Umbilical cord (tissue), 2 donors: ENCODE data around the gene SLC4A2. TPM values are rescaled to one million over a fixed set of nuclear protein-coding genes. Genes with fewer than 3 reads are reported as not detected.
"Not testable (repeated sequence)": the region's sequence is repeated elsewhere in the genome, so short reads cannot be mapped to it uniquely, and the experiment has no call there.

Experiments
- DNase-seq: peaks from one replicate; pipeline ENCODE4 v3.0.0-alpha.2; 2015; ENCODE audit warnings: low spot score
- total RNA-seq: library from RNA; depleted of rRNA; stranded (reverse); fragments of >200 nt; gene quantifications from one replicate; pipeline ENCODE4 v1.2.3, GENCODE V29; 2014; ENCODE audit warnings: low replicate concordance; ENCODE audit not compliant: insufficient read depth

Gene SLC4A2
- total RNA-seq: 52.0 TPM

DNA sequence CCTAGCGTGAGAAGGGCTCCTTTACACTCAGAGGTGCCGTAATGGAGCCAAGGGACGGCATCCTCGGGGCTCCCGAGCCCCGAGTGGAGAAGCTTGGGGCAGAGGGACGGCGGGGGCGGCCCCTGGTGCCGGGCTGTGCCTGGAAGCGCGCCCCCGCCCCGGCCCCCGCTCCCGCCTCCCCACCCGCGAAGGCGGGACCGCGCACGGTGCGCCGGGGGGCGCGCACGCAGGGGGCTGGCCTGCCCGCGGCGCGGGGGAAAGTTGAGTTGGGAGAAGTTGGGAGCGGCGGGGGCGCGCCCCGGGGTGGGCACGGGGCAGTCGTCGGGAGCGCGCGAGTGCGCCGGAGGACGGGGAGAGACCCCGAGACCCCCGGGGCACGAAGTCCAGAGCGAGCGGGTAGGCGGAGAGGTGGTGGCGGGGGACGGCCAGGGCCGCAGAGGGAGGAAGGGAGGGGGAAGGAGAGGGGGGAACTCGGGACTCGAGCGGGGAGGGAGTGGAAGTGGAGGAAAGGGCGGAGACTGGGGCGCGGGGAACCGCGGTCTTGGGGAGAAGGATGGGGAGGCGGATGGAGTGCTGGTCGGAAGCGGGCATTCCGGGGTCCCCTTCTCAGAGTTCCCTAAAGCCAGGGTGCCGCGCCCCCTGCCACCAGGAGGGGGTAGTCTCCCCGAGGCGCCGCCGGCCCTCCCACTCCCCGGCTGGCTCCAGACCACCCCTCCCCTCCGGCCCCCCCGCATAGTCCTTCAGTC, at the start of gene SLC4A2:
SLC4A2 (plus strand) TSS at position 223 of the 746 bp plus-strand sequence. CDS start 2,399 bp downstream, outside the sequence.
- DNase-seq: peak; percentile 90

GRCh38 chr7:151010037-151010306, 49.4 kb upstream of the SLC4A2 start:
- DNase-seq: no peak

- peak; percentile 95 for DNase-seq
These were observed 48.9 kb upstream of the SLC4A2 start for GRCh38 chr7:151010307-151011096.

DNA sequence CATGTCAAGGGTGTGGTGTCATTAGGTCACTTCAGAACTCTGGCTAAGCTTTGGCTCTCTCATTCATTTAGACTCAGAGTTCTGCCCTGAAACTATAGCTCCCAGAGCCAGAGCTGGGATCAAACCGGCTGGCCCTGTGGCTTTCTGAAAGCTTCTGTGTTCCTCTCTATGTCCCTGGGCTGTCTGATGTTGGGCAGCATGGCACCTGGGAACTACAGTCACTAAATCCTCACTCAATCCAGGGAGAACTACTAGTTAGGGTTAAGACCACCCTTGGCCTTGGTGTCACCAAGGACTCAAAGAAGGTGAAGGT, 48.3 kb upstream of the SLC4A2 start:
- DNase-seq: no peak

- not testable (repeated sequence) for DNase-seq
These were observed 47.8 kb upstream of the SLC4A2 start for GRCh38 chr7:151011616-151012015.

DNA sequence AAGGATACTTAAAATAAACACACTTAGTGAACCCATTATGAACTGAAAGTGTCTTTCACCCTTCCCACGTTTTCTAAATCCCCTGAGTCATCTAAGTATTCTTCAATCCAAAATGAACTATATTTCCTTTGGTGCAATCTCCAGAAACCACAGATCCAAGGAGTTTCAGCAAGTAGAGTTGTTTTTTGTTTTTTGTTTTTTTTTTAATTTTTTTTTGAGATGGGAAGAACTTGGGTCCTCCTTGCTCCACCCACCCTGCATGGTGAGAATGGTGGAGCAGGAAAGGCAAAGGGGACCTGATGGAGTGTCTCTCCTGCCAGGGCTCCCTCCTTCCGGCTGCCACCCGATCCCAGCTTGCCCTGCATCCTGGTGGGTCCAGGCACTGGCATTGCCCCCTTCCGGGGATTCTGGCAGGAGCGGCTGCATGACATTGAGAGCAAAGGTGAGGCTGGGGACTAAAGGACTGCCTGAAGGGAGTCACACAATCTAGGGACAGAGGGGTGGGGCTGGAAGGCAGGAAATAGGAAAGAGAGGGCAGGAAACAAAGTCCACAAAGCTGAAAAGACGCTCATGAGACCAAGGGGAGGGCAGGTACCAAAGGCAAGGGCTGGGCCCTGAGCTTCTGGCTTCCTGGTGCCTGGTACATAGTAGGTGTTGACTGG, 47.2 kb upstream of the SLC4A2 start:
- DNase-seq: no peak

DNA sequence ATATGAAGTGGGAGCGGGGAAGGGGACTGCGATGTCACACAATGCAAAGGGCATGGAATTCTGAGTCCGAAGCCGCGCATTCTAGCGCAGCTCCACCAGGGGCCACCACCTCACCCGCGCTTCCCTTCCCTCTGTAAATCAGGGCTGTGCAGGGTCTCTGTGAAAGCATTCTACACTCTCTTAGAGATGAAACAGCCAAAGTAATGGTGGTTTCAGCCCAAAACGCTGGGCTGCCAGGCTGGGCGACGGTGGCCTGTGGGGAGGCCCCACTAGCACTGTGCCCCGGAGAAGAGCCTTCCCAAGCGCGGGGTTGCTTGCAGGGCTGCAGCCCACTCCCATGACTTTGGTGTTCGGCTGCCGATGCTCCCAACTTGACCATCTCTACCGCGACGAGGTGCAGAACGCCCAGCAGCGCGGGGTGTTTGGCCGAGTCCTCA, 46.5 kb upstream of the SLC4A2 start:
- DNase-seq: no peak

GRCh38 chr7:151013356-151013732, 46.0 kb upstream of the SLC4A2 start:
- DNase-seq: no peak

GRCh38 chr7:151013733-151014497, 45.5 kb upstream of the SLC4A2 start:
- peak; percentile 50 for DNase-seq

- DNase-seq: no peak
These were observed 44.4 kb upstream of the SLC4A2 start for GRCh38 chr7:151014950-151015349.

DNA sequence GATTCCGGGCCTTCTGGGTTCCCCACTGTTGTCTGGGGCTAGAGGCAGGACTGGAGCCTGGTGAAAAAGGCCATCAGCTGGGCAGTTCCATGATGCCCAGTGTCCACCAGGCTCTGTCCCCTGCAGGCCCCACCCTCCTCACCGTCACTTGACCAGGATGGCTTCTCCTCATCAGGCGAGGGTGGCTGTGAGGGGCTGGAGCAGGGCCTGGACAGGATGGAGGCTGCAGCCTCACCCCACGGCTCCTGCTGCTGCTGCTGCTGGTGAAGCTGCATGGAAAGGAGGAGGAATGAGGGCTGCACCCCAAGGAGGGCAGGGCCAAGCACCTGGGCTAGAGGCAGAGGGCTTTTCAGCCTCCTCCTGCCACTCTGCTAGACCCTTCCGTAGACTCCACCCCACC, 43.4 kb upstream of the SLC4A2 start:
- DNase-seq: no peak

GRCh38 chr7:151016505-151016904, 42.9 kb upstream of the SLC4A2 start:
- DNase-seq: no peak

- DNase-seq: no peak
These were observed 42.4 kb upstream of the SLC4A2 start for GRCh38 chr7:151016942-151017341.

GRCh38 chr7:151017370-151017952, 41.9 kb upstream of the SLC4A2 start:
- no peak for DNase-seq

- DNase-seq: peak; percentile 69
These were observed 41.4 kb upstream of the SLC4A2 start for GRCh38 chr7:151017953-151018420.

- DNase-seq: peak; percentile 74
These were observed 40.8 kb upstream of the SLC4A2 start for GRCh38 chr7:151018421-151019129.

- DNase-seq: no peak
These were observed 40.3 kb upstream of the SLC4A2 start for GRCh38 chr7:151019130-151019447.

GRCh38 chr7:151020231-151020630, 39.2 kb upstream of the SLC4A2 start:
- peak; percentile 81 for DNase-seq

GRCh38 chr7:151023232-151023631, 36.2 kb upstream of the SLC4A2 start:
- no peak for DNase-seq

GRCh38 chr7:151024435-151025056, 34.8 kb upstream of the SLC4A2 start, which contains the start of gene ATG9B:
ATG9B (minus strand) TSS chr7:151024494; CDS start chr7:151024423, 71 bp downstream.
- no peak for DNase-seq
